Tibial nerve (tissue), 4 donors: Measurements from ENCODE around the gene ZIM2. TPM values are rescaled to one million over a fixed set of nuclear protein-coding genes. Genes with fewer than 3 reads are reported as not detected.
"Not testable (repeated sequence)": the region's sequence is repeated elsewhere in the genome, so short reads cannot be mapped to it uniquely, and the experiment has no call there.

ENCODE experiments used
- DNase-seq, 2 donors: peaks; one replicate each; pipeline ENCODE4 v3.0.0-alpha.2; 2019; ENCODE audit warnings: low spot score in 2 of 2
- H3K27ac ChIP-seq, 4 donors: fragments of 200-600 bp; sonication (generic) in 3 of 4; one replicate each; pipeline ENCODE4 v1.5.1; 2017 to 2019; ENCODE audit warnings: mild to moderate bottlenecking in 1 of 4
- H3K27me3 ChIP-seq, 2 donors: fragments of 200-600 bp; sonication (generic) in 1 of 2; one replicate each; pipeline versions ENCODE4 v1.5.1 to v1.6.0; 2017 to 2019
- H3K36me3 ChIP-seq, 3 donors: fragments of 200-600 bp; sonication (generic); one replicate each; pipeline ENCODE4 v1.5.1; 2018 to 2019
- H3K4me1 ChIP-seq, 4 donors: fragments of 200-600 bp; sonication (generic) in 3 of 4; one replicate each; pipeline ENCODE4 v1.5.1; 2017 to 2019
- H3K4me3 ChIP-seq, 4 donors: fragments of 200-600 bp; sonication (generic) in 3 of 4; one replicate each; pipeline ENCODE4 v1.5.1; 2017 to 2019; ENCODE audit warnings: mild to moderate bottlenecking in 1 of 4, moderate library complexity in 1 of 4
- H3K9me3 ChIP-seq, 4 donors: fragments of 200-600 bp; sonication (generic) in 3 of 4; one replicate each; pipeline ENCODE4 v1.5.1; 2017 to 2019
- EP300 ChIP-seq, 2 donors: sonication (generic); formaldehyde crosslinking; IDR thresholded peaks; one replicate each; pipeline ENCODE4 v1.6.1; 2017; ENCODE audit warnings: antibody characterized with exemption in 2 of 2, mild to moderate bottlenecking in 1 of 2
- POLR2A ChIP-seq, 2 donors: fragments of 450-650 bp; IDR thresholded peaks; one replicate each; pipeline ENCODE4 v1.6.1; 2017; ENCODE audit warnings: antibody characterized with exemption in 2 of 2, mild to moderate bottlenecking in 2 of 2, moderate library complexity in 2 of 2
- WGBS, 2 donors: methylation state at CpG; one replicate each; pipeline ENCODE4 v1.1.5; 2018; 5-methylcytosine and 5-hydroxymethylcytosine counted together
- total RNA-seq, 4 donors: library from RNA; depleted of rRNA; stranded (reverse); fragments of >200 nt; gene quantifications; one replicate each; pipeline ENCODE4 v1.1.0, GENCODE V29; 2016
- TF ChIP-seq, protein P1 (sequence below), 5 experiments: fragments of 200-600 bp in 3 of 5; fragments of 450-650 bp in 2 of 5; sonication (generic) in 3 of 5; IDR thresholded peaks; one replicate each; pipeline ENCODE4 v1.5.1; 2016 to 2019; ENCODE audit warnings: antibody characterized with exemption in 5 of 5, mild to moderate bottlenecking in 3 of 5, moderate library complexity in 2 of 5

The ZIM2 gene
- total RNA-seq, 4 donors from 2014 or later = not detected

DNA sequence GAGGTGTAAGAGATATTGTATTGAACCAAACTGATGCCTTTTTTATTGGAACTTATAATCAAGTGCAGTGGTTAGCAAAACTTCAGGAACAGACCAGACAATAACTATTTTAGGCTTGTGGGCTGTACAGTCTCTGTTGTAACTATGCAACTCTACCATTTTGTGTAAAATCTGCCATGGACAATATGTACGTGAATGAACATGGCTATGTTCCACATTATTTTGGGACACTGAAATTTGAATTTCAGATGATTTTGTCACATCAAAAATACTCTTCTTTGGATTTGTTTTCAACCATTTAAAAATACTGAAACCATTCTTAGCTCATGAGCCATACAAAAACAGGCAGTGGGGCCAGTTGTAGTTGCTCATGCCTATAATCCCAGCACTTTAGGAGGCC is 27.9 kb upstream of the ZIM2 start:
- DNase-seq = no peak
- TF ChIP-seq, protein P1, sequence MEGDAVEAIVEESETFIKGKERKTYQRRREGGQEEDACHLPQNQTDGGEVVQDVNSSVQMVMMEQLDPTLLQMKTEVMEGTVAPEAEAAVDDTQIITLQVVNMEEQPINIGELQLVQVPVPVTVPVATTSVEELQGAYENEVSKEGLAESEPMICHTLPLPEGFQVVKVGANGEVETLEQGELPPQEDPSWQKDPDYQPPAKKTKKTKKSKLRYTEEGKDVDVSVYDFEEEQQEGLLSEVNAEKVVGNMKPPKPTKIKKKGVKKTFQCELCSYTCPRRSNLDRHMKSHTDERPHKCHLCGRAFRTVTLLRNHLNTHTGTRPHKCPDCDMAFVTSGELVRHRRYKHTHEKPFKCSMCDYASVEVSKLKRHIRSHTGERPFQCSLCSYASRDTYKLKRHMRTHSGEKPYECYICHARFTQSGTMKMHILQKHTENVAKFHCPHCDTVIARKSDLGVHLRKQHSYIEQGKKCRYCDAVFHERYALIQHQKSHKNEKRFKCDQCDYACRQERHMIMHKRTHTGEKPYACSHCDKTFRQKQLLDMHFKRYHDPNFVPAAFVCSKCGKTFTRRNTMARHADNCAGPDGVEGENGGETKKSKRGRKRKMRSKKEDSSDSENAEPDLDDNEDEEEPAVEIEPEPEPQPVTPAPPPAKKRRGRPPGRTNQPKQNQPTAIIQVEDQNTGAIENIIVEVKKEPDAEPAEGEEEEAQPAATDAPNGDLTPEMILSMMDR (IDR thresholded peaks at IDR 0.05) = no peak
- TF ChIP-seq POLR2A (IDR thresholded peaks at IDR 0.05) (no peak), EP300 (IDR thresholded peaks at IDR 0.05) (no peak)
- Histone ChIP-seq H3K27ac (no peak overlapping the region), H3K9me3 (peaks cover 0 to 55% (median 0%) of the 10 kb centered on the region in 4 donors), H3K4me3 (no peak overlapping the region), H3K36me3 (no peaks in the 10 kb centered on the region), H3K27me3 (no peaks in the 10 kb centered on the region), H3K4me1 (no peaks in the 10 kb centered on the region)
- 92 to 97% methylated on average over 1 of the region's 1 CpG for WGBS, 2 donors

DNA sequence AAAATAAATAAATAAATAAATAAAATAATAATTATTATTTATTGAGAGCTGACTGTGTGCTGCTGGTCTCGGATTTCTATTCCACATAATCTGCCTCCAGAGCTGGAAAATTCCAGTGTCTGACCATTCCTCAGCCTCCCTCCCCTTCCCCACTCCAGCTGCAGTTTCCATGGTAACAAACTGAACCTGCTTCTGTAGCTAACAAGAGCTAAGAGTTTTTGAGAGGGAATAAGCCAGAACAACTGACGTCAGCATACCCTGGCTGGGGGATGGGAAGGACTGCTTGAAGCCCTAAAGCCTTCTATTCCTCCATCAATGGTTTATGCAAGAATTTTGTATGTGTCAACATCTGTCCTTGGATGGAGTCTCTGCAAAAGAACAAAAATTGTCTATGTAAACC is 26.0 kb upstream of the ZIM2 start:
- TF ChIP-seq, protein P1 (IDR thresholded peaks at IDR 0.05) = no peak
- DNase-seq = no peak
- H3K4me3 ChIP-seq = no peak overlapping the region
- no peak overlapping the region for H3K27ac ChIP-seq
- peaks cover 0 to 44% (median 0%) of the 10 kb centered on the region in 4 donors for H3K9me3 ChIP-seq
- H3K36me3 ChIP-seq = no peaks in the 10 kb centered on the region
- no peaks in the 10 kb centered on the region for H3K27me3 ChIP-seq
- H3K4me1 ChIP-seq = no peaks in the 10 kb centered on the region
- WGBS, 2 donors = 16 to 20% methylated on average over 2 of the region's 2 CpGs

DNA sequence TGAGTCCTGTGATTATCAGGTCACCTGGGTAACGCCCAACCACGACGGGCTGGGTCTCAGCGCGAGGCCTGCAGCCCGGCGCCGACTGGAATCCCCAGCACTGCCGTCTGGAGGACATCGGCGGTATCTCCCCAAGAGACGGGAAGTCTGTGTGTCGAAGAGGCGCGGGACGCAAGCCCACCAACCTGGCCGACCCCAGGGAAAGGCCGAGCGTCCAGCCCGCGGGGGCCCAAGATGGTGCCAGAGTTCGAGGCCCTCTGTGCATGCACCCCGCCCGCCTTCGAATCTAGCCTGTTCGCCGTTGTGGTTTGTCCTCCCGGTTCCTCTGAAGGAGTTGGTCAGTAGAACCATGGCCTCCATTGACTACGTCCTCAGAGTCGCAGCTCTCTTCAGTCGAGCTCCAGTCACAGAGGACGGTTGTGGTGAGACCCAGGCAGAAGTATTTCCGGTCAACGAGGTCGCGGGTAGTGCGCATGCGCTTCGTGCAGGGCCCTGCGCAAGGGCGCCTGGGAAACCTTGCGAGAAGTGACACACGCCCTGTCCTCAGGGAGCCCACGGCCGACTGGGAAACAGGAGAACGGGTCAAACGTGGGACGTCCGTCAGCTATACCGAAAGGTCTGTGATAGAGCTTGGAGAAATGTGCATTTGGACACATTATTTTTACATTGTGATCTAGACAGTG is 24.1 kb upstream of the ZIM2 start:
- H3K4me1 ChIP-seq = no peaks in the 10 kb centered on the region
- TF ChIP-seq POLR2A (IDR thresholded peaks at IDR 0.05) (no peak), EP300 (IDR thresholded peaks at IDR 0.05) (no peak)
- TF ChIP-seq, protein P1 (IDR thresholded peaks at IDR 0.05) = no peak
- no peak for DNase-seq
- no peak overlapping the region for H3K27ac ChIP-seq
- peaks cover 0 to 42% (median 0%) of the 10 kb centered on the region in 4 donors for H3K9me3 ChIP-seq
- no peak overlapping the region for H3K4me3 ChIP-seq
- 68 to 73% methylated on average over 48 to 50 of the region's 50 CpGs for WGBS, 2 donors
- no peaks in the 10 kb centered on the region for H3K36me3 ChIP-seq
- H3K27me3 ChIP-seq = no peaks in the 10 kb centered on the region

DNA sequence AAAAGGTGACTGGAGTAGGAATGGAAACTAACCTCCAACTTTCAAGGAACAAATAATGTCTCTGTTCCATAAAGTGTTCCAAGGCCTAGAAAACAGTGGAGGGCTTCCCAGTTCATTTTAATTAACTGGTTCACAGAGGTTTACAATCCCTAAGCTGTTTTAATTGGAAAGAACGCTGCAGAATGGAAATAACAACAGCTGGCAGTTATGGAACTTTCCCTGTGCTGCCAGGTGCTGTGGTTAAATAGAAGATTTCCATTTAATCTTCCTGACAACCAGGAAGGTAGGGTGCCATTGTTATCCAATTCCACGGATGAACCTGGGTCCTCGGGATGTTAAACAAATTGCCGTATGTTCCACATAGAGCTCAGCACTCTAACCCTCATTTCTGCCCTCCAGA is 22.2 kb upstream of the ZIM2 start:
- no peak overlapping the region for H3K4me3 ChIP-seq
- H3K27me3 ChIP-seq = no peaks in the 10 kb centered on the region
- no peak for DNase-seq
- no peak overlapping the region for H3K27ac ChIP-seq
- no peaks in the 10 kb centered on the region for H3K36me3 ChIP-seq
- H3K9me3 ChIP-seq = peaks cover 0 to 34% (median 0%) of the 10 kb centered on the region in 4 donors
- WGBS, 2 donors = 50 to 52% methylated on average over 4 of the region's 4 CpGs
- H3K4me1 ChIP-seq = no peaks in the 10 kb centered on the region
- no peak for TF ChIP-seq POLR2A (IDR thresholded peaks at IDR 0.05)
- TF ChIP-seq, protein P1 (IDR thresholded peaks at IDR 0.05) = no peak
- no peak for TF ChIP-seq EP300 (IDR thresholded peaks at IDR 0.05)

DNA sequence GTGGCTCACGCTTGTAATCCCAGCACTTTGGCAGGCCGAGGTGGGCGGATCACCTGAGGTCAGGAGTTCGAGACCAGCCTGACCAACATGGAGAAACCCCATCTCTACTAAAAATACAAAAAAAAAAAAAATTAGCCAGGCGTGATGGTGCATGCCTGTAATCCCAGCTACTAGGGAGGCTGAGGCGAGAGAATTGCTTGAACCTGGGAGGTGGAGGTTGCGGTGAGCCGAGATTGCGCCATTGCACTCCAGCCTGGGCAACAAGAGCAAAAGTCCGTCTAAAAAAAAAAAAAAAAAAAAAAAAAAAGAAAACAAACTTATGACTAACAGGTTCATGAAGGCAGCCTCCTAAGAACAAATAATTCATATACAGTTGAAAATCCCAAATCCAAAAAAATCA is 19.9 kb upstream of the ZIM2 start:
- H3K27ac ChIP-seq, DNase-seq, H3K4me1 ChIP-seq, H3K4me3 ChIP-seq, H3K27me3 ChIP-seq, H3K36me3 ChIP-seq: not testable (repeated sequence)
- H3K9me3 ChIP-seq = peaks cover 0 to 18% (median 0%) of the 10 kb centered on the region in 4 donors
- WGBS, 2 donors = 87 to 92% methylated on average over 10 of the region's 10 CpGs
